HG03139 (cell line): ENCODE data around the gene OPN1MW3.
"Not testable (repeated sequence)": the region's sequence is repeated elsewhere in the genome, so short reads cannot be mapped to it uniquely, and the experiment has no call there.

ENCODE experiments used
- ATAC-seq: cut with Tn5 transposase; IDR thresholded peaks from one replicate; pipeline ENCODE4 v1.9.1; 2021; ENCODE audit not compliant: unreplicated experiment

Gene OPN1MW3

DNA sequence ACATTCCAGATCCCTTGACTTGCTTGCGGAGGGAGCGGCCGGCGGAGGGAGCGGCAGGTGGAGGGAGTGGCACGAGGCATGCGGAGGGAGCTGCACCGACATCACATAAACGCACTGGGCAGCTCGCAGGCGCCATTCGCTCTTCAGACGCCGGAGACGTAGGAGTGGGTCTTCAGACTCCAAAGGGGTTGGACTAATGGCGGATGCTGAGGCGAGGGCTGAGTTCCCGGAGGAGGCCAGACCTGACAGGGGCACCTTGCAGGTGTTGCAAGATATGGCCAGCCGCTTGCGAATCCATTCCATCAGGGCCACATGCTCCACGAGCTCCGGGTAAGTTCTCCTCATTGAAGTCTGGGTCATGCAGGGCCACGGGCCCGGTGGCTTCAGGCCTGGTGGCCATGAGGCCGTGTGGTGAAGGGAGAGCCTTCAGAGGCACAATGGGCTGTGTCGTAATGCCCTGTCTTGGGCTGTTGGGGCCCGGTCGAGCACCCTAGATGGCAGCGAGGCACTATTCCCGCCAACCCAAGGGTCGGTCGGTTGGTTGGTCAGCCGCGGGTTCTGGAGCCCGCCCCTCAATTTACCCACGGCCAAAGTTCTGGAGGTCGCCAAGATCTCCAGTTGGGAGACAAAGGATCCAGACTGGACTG, 38.4 kb downstream of the OPN1MW3 start, which contains the start of gene TKTL1:
TSS of gene TKTL1 (plus strand) at position 132 of the 647 bp plus-strand sequence. CDS start at position 197, 65 bp downstream.
- no peak for ATAC-seq

DNA sequence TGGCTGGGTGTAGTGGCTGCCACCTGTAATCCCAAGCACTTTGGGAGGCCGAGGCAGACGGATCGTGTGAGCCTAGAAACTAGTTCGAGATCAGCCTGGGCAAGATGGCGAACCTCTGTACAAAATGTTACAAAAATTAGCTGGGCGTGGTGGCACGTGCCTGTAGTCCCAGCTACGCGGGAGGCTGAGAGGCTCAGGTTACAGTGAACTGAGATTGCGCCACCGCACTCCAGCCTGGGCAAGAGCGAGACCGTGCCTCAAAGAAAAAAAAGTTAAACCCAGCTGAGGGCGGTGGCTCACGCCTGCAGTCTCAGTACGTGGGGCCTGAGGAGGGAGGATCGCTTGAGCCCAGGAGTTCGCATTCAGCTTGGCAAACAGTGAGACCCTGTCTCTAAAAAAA, 39.3 kb downstream of the OPN1MW3 start:
- no peak for ATAC-seq

DNA sequence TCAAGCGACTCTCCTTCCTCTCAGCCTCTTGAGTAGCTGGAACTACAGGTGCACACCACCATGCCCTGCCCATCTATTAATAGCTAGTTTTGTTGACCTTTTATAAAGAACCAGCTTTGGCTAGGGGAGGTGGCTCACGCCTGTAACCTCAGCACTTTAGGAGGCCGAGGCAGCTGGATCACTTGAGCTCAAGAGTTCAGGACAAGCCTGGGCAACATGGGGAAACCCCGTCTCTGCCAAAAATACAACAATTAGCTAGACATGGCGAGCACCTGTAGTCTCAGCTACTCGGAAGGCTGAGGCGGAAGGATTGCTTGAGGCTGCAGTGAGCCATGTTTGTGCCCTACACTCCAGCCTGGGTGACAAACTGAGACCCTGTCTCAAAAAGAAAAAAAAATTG, 40.9 kb downstream of the OPN1MW3 start:
- ATAC-seq = no peak

- no peak for ATAC-seq
These were observed 43.4 kb downstream of the OPN1MW3 start for GRCh38 chrX:154300816-154301215.

GRCh38 chrX:154302998-154303397, 45.6 kb downstream of the OPN1MW3 start:
- not testable (repeated sequence) for ATAC-seq

GRCh38 chrX:154303476-154303875, 46.1 kb downstream of the OPN1MW3 start:
- ATAC-seq = no peak

GRCh38 chrX:154304846-154305245, 47.5 kb downstream of the OPN1MW3 start:
- ATAC-seq = no peak

GRCh38 chrX:154305541-154306205, 48.3 kb downstream of the OPN1MW3 start:
- no peak for ATAC-seq

GRCh38 chrX:154307202-154307601, 49.8 kb downstream of the OPN1MW3 start:
- no peak for ATAC-seq

- ATAC-seq = no peak
These were observed 50.9 kb downstream of the OPN1MW3 start for GRCh38 chrX:154308108-154308946.

DNA sequence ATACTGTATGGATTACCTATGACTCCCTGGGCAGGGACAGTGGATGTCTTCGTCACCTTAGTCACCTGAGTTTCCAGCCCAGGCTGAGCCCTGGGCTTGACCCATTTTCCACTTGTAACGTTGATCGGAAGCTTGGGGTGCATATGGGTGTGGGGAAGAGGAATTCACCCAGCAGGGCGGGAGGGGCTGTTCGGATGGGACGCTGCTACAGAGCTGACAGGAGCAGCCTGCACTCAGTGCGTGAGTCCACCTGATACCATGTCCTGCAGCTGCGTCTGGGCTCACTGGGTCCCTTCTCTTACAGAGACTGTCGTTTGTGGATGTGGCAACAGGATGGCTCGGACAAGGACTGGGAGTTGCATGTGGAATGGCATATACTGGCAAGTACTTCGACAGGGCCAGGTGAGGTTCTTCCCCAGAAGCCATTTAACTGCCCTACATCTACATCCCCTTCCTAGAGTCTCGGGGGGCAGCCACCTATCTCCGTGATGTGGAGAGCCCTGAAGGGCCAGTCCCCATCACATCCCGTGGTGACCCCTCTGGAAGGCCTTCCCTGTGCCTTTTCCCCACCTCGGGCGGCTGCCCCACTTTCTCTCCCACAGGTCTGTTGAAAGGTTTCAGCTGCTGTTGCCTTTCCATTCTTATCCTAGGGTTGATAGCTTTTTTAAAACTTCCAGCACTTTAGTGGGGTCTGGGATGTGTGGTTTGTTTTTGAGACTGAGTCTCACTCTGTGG, 51.8 kb downstream of the OPN1MW3 start:
- no peak for ATAC-seq

- ATAC-seq = no peak
These were observed 53.5 kb downstream of the OPN1MW3 start for GRCh38 chrX:154310616-154311536.

- ATAC-seq = no peak
These were observed 54.7 kb downstream of the OPN1MW3 start for GRCh38 chrX:154312116-154312515.

DNA sequence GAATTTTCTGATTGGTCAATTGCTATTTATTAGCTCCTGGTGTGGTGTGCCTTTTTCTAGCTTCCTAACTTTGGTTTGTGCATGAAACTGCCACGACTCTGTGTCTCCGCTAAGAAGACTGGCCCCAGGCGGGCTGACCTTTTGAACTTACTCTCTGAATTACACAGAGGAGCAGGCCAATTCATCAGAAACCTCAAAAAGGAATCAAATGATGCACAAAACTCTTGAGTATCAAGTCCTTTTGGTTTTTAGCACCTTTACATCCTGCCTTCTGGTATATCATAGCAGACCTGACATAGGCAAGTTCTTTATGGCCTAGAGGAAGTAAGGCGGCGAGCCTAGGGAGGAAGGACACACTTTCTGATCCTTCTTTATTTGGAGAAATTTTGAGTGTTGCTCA, 55.8 kb downstream of the OPN1MW3 start:
- ATAC-seq = no peak

GRCh38 chrX:154315416-154315815, 58.0 kb downstream of the OPN1MW3 start:
- ATAC-seq = no peak

- no peak for ATAC-seq
These were observed 60.1 kb downstream of the OPN1MW3 start for GRCh38 chrX:154317391-154317995.

DNA sequence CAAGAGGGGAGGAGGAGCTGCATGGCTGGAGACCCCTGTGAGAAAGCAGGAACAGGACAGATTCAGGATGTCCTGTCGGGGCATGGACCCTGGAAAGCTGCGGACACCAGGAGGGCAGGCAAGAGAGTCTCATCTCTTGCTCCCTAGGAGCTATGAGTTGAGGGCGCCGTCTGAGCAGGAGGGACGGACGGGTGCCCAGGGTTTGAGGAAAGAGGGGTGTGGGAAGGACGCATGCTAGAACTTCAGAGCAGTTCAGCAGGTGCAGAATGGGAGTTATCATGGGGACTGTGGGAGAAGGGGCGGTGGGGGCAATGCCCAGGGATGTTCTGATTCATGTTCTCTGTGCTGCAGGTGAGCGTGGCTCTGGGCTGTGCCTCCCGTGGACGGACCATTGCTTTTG, 63.0 kb downstream of the OPN1MW3 start:
- no peak for ATAC-seq
